ENCODE results near the gene SPOCD1.

SPOCD1 gene

GRCh38 chr1:31815752-31816500 lies at the start of gene SPOCD1:
Gene SPOCD1 (minus strand): TSS chr1:31816022. CDS start chr1:31815333, 689 bp downstream.
- peak; percentile 56 for DNase-seq (ENCODE audit: low read depth)

- no peak for DNase-seq (ENCODE audit: low read depth)
Measured at GRCh38 chr1:31862071-31862470, 46.2 kb upstream of the SPOCD1 start.

DNA sequence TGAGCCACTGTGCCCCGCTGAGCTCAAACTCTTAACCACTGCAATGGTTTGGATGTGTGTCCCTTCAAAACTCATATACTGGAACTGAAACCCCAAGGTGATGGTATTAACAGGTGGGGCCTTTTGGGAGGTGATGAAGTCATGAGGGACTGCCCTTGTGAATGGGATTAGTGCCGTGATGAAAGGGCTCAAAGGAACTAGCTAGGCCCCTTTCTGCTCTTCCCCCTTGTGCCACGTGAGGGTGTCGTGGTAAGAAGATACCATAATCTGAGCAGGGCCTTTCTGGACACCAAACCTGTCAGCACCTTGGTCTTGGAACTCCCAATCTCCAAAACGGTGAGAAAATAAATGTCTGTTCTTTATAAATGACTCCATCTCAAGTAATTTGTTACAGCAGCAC lies 45.5 kb upstream of the SPOCD1 start:
- no peak for DNase-seq (ENCODE audit: low read depth)

- no peak for DNase-seq (ENCODE audit: low read depth)
Measured at GRCh38 chr1:31860581-31860980, 44.8 kb upstream of the SPOCD1 start.

DNA sequence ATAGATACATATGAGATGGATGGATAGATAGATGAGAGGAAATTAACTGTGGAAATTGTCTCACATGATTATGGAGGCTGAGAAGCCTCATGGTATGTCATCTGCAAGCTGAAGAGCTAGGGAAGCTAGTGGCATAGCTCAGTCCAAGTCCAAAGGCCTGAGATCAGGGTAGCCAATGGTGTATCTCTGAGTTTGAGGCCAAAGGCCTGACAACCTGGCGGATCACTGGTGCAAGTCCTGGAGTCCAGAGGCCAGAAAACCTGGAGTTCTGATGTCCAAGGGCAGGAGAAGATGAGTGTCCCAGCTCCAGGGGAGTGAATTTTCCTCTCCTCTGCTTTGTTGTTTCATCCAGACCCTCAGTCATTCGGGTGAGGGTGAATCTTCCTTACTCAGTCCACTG lies 43.9 kb upstream of the SPOCD1 start:
- no peak for DNase-seq (ENCODE audit: low read depth)

DNA sequence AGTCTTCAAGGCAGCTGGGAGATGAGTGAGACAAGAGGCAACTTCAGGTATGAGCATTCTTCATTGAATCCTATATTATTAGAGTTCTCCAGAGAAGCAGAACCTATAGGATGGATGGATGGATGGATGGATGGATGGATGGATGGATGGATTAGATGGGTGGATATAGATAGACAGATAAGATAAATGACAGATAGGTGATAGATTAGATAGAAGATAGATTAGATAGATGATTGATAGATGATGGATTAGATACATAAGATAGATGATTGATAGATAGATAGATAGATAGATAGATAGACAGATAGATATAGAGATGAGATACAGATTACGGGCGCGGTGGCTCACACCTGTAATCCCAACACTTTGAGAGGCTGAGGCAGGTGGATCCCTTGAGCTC lies 43.2 kb upstream of the SPOCD1 start:
- no peak for DNase-seq (ENCODE audit: low read depth)

DNA sequence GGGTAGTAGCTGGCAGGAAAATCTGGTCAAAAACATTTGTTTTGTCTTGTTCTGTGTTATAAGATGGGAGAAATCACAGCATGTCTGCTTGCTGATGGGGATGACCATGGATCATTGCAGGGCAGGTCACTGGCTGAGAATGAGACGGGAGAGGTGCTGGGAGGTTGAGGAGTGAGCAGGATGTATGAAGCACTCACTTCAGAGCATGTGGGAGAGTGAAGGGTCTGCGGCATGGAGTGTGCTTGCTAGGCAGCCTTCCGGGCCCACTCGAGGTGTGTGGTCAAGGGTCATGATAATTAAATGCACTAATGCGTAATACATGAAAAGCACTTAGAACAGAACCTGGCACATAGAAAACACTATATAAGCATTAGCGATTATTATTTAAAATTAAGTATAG lies 42.0 kb upstream of the SPOCD1 start:
- DNase-seq (ENCODE audit: low read depth): no peak

GRCh38 chr1:31856140-31856539 lies 40.3 kb upstream of the SPOCD1 start:
- DNase-seq (ENCODE audit: low read depth): no peak

DNA sequence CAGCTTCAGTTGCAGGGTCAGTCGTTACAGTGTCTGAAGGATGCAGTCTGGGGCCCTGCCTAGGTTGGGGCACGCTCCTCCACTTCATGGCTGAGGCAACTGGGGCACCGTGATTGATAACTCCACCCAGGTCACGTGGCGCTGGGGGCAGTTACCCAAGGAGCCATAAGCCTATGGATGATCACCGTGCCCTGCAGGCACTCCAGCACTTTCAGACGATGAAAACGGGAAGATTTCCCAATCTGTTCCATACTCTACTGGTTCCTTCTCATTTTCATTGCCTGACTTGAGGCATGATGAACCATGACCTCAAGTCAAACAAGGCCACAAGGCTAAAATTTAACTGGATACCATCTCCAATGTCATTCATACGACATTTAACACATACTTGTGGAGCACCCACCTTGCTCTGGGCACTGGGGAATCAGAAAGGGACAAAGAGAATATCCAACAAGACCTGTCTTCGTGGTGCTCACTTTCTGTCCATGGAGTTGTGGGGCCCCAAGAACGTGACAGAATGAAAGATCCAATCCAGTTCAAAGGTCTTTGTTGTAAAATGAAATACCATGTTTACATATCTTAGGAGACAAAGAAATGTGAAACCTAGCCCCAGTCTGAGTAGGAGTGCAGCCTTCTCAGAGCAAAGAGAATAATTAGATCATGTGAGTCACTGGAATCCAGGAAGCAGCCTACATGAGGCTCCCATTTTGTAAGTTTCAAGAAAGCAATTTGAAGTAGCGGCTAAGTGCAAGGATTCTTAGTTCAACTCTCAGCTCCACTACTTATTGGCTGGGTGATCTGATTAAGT lies 39.4 kb upstream of the SPOCD1 start:
- no peak for DNase-seq (ENCODE audit: low read depth)

DNA sequence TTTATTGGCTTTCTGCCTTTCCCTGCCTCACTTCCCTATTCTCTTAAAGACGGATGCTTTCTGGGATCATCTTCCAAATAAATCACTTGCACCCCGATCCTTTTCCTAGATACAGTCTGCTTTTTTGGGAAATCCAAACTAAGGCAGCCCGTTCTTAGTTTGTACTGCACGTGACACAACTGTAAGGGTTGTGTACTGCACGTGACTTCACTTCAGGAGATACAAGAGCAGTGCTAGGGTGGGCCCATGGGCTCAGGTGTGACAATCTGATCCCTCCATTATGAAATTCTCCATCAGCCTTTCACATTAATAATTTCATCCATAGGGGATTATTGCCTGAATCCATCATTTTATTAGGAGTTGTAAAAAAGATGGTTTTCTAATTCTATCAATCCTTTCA lies 33.8 kb upstream of the SPOCD1 start:
- DNase-seq (ENCODE audit: low read depth): no peak

DNA sequence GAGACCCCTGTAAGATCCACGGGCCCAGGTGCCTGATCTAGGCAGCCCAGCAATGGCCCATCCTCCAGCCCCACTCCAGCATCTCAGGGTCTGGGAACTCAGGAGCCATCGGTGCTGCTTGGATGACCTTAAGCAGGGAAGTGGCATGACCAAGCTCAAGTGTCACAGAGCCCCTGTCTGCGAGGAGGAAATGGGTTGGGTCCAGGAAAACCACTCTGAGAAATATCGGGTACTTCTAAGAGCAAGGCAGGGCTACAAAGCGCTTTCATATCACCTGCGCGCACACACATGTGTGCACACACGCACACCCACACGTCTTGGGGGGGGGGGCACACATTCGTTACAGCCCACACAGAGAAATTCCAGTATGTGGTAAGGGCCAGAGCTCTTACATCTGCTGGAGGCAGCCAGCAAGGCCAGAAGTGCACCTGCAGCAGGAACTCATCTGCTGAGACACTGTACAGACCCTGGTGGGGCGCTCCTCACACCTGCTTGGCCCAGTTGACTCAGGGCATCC lies 32.6 kb upstream of the SPOCD1 start:
- DNase-seq (ENCODE audit: low read depth): peak; percentile 2

GRCh38 chr1:31846484-31846883 lies 30.7 kb upstream of the SPOCD1 start:
- DNase-seq (ENCODE audit: low read depth): no peak

DNA sequence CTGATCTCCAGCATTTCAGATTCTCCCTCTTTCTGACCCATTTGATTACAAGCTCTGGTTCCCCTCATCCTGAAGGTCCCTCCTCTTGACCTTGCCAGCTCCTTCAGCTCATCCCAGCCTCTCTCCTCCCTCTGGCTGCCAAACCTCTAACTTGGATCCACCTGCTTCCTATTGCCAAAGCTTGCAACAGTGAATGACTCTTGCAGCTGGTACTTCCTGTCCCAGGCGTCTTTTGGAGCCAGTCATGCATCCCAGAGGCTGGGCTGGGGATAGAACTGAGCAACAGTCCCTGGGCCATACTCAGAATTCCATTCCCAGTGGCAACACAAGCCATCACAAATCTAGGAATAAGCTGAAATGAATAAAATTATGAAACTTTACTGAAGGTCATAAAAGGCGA lies 27.7 kb upstream of the SPOCD1 start:
- no peak for DNase-seq (ENCODE audit: low read depth)

- no peak for DNase-seq (ENCODE audit: low read depth)
Measured at GRCh38 chr1:31839662-31840343, 24.0 kb upstream of the SPOCD1 start.

- no peak for DNase-seq (ENCODE audit: low read depth)
Measured at GRCh38 chr1:31837451-31838158, 21.8 kb upstream of the SPOCD1 start.

DNA sequence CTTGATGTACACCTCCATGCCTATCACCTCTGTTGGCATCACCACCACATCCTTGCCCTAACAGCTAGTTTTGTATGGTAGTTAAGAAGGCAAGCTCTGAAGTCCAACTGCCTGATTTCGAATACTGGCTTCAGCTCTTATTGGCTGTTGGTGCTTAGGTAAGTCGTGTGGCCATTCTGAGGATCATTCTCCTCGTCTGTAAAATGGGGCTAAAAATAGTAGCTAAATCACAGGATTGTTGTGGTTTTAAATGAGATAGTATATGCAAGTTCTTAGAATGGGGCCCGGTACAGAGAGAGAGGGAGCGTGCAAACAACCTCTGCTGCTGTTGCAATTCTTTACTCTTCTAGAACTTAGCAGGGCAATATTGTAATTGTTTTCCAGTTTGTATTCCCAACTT lies 20.8 kb upstream of the SPOCD1 start:
- no peak for DNase-seq (ENCODE audit: low read depth)

- no peak for DNase-seq (ENCODE audit: low read depth)
Measured at GRCh38 chr1:31835415-31835814, 19.6 kb upstream of the SPOCD1 start.

DNA sequence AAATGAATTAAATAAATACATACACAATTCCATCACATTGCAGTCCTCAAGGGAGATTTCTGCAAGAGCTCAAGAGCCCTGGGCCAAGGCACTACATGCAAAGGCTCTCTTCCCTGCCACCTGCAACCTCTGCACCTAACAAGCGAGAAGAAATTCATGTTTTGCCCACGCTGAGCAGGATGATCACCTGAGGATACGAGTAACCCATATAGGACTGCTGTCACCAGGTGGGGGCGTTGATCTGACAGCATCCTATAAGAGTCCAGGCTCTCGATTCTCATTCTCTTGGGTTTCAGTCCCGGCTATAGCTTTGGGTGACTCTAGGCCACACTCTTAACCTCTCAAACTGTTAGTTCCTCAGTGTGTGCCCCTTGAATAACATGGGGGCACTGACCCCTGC lies 18.7 kb upstream of the SPOCD1 start:
- no peak for DNase-seq (ENCODE audit: low read depth)

- DNase-seq (ENCODE audit: low read depth): no peak
Measured at GRCh38 chr1:31831397-31832378, 15.9 kb upstream of the SPOCD1 start.

DNA sequence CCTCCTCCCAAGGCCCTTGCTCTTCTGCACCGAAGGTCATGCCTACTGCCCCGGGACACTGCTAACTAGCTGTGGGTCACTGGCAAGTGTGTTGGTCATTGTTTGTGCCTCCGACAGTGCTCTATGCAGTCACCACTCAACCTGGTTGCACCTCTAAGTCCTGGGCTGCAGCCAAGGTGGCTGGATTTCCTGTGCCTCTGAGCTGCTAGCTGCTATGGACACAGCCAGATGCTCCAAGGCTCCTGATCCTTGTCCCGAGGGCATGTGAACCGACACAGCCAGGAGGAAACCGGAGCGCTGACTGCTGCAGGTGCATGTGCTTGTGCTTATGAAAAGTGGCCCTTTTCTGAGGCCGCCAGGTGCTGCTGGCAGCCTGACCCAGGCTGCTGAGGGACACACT lies 14.7 kb upstream of the SPOCD1 start:
- no peak for DNase-seq (ENCODE audit: low read depth)

DNA sequence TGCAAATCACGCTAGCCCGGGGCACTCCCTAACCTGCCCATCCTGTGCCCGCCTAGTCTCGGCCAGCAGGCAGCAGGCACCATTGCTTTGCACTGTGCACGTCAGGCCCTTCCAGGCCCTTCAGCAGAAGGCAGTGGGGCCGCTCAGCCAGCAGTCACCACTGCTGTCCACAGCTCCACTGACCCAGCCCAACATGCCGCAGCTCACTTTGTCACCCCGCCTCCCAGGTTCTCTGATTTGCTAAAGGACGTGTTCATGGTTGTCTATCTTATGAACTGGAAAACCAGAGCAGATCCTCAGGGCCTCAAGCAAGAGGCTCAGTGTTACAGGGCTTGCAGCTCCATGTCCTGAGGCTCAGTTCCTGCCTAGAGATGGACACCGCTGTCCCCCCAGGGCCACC lies 14.2 kb upstream of the SPOCD1 start:
- DNase-seq (ENCODE audit: low read depth): no peak
